Hematopoietic multipotent progenitor cell treated with erythropoietin and hydrocortisone succinate and interleukin-3 and kit ligand, for 6 days (in vitro differentiated cells): ENCODE data around the gene CD226.

Experiments used
- DNase-seq: peaks from one replicate; pipeline ENCODE4 v3.0.0-alpha.2; 2015

Gene CD226

DNA sequence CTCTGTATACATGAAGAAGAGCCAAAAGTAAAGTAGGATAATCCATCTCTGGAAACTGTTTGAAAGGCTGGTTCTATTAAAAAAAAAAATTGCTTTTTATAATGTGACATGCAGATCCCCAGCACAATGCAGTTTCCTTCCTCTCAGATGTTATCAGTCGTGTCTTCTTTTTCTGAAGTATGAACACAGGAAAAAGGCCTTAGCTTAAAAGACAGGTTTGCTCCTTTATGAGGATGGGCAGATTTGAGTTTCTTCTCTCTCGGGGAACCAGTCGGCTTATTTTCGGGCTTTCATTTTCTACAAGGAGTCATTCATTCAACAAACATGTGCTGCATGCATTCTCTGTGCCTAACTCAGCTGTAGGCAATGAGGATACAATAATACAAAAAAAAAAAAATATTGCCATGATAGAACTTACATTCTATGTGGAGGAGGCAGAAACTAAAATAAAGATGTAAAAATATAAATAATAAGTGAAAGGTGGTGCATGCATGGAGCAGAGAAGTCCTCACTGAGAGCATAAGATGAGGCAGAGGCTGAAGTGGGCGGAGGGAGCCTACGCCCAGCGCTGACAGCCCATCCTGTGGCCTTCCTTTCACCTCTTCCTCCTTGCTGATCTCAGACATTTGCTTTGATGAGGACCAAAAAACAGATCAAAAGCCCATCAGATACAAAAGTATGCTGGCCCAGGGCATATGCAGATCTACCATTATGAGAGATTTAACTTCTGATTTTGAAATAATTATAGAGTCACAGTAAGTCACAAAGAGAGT, at the start of gene CD226:
Gene CD226, minus strand, starts transcription at position 513 of the 773 bp plus-strand sequence. Its CDS starts 467 bp downstream, at position 46.
- DNase-seq, result peak; percentile 32

DNA sequence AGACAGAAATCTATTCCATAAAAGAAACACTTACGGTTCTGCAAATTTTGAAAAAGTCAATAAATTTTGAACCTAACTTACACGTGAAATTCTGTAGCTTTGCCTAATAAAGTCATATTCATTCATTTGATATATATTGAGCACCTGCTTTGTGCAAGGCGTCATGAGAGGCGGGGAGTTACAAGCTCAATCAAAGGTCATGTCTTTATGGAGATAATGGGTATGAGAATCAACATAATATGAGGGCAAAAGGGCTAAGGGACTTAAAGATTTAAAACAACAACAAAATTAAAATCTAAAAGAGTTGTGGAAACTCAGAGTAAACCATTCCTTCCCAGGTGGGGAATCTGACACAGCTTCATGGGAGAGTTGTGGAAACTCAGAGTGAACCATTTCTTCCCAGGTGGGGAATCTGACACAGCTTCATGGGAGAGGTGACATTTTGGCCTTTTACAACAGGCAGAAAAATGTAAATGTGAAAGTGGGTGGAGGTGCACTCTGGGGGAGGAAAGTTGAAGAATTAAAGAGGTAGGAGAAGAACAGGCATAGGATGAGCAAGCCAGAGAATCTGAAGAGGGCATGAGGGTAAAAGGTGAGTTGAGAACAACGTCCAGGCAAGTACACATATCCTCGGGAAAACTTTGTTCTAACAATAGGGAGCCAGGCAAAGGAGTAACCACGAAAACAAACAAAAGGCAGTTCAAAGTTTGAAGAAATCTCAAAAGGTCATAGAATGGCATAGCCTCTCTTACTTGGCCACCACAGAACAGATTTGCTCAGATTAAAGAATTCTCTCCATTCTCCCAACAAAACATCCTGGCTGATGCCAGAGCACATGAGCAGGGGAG, 49.5 kb upstream of the CD226 start:
- no peak for DNase-seq

DNA sequence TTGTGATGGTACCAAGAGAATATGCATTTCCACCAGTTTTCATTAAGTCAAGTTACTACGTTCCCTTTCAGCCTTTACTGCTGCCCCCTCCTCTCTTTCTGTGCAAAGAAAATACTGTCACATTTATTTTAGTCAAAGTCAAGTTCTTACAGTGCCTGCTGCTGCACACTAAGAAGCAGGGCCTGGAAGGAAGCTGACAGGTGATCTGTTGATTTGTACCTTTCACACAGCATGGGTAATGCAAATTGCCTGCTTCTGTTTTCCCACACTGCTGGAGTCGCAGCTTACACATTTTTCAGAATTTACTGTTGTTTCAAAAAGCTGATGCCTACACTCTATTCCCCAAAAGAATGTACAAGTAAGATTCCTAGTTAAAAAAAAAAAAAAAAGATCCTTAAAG, 48.7 kb upstream of the CD226 start:
- DNase-seq, result no peak

DNA sequence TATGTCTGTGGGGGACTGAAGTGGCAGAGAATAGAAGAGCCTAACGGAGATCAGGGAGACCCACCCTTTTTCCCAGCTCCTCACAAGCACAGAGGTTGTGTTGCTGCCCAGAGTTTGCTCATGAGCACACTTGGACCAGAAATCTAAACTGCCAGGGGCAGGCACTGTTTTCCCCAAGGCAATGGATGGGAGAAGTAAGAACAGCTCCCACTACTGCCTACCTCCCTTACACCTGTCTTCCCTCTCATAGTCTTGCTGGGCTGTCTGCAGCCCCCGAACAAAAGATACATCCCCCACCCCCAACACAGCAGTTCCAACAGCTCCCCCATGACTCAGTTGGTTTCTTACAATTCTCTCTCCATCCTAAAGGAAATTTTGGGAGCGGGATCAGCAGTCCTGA, 48.1 kb upstream of the CD226 start:
- DNase-seq, result no peak

DNA sequence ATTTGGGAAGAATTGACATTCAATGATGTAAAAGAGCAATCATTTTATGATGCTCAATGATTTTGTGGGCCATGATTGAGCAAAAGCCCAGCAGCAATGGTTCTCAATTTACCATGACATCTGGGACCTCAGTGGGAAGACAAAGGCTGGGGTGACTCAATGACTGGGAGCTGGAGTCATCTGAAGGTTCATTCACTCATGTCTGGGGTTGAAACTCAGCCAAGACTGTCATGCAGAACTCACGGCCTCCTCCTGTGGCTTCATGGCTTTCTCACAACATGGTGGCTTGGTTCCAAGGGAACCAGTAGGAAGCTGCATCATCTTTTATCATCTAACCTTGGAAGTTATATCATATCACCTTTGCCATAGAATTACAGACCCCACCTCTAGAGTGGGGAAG, 45.1 kb upstream of the CD226 start:
- DNase-seq, result no peak

GRCh38 chr18:69987870-69988269, 40.2 kb upstream of the CD226 start:
- DNase-seq, result no peak

- DNase-seq, result no peak
Observed at GRCh38 chr18:69985239-69985638, 37.6 kb upstream of the CD226 start.

GRCh38 chr18:69982417-69982816, 34.7 kb upstream of the CD226 start:
- DNase-seq, result no peak

DNA sequence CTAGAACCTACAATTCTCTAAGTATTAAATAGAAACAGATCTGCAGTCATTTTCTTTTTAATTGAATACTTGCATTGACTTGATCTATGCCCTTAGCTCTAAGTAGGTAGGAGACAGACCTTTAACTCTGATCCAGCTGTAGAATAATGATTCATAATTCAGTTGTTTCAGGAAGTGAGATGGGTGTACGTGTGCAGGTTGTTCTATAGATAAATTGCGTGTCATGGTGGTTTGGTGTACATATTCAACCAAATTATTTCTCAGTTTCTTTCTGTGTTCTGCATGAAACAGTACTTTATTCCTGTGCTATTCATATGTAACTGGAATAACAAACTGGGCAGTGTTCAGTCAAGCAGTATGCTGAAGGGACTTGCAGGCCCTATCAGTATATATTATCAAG, 34.3 kb upstream of the CD226 start:
- DNase-seq, result peak; percentile 22

- DNase-seq, result no peak
Observed at GRCh38 chr18:69980982-69981804, 33.5 kb upstream of the CD226 start.

GRCh38 chr18:69980509-69980908, 32.8 kb upstream of the CD226 start:
- peak; percentile 57 for DNase-seq

DNA sequence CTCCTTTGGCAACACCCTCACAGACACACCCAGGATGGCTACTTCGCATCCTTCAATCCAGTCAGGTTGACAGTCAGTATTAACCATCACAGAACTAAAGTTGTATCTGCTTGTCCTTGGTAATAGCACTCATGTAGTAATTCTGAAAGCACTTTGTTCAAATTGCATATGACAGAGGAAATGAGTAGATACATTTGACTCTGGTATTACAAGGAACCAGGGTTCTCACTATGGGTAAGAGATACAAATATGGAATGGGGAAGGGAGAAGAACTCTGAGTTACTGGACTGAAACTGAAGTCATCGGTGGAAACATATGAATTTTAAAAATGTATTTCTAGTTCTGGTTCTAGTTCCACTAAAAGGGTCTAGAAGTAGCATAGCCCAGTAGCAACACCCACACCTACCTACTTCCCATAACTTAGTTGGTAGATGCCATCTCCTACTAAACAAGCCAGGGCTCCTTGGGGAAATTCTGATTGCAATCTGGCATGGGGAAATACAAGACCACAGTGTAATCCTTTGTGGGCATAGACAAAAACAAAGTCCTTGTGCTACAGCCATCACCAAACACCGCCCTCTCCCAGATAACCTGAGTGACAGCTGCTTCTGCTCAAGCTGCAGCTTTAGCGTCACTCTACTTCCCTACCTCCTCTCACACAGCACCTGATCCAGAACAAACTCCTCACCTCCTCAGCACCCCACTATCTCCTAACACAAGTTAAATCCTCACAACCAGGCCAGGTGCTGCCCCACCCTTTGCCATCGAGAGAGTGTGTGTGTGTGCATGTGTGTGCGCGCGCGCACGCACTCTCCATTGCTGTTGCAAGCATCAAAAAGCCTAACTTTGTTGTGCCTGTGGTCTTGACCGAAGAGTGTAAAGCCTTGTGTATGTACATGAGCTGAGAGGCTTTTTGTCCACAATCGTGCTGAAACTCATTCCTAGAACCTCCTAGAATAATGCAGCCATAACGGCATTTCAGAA, 31.4 kb upstream of the CD226 start:
- DNase-seq, result no peak

DNA sequence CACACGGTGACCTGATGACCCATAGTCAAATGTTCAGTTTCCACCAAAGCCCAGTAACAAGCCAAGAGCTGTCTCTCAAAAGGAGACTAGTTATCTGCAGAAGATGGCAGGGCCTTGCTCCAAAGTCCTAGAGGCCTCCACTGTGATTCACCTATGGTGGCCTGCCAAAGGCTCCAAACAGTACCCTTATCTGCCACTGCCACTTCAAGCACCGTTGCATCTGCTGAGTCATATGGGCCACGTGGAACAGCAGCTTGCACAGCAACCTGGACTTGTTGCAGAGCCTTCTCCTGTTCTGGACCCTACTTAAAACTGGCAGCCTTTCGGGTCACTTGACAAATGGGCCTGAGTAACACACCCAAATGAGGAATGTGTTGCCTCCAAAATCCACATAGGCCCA, 27.6 kb upstream of the CD226 start:
- DNase-seq, result peak; percentile 42

GRCh38 chr18:69974365-69974764, 26.7 kb upstream of the CD226 start:
- DNase-seq, result no peak

- DNase-seq, result no peak
Observed at GRCh38 chr18:69969491-69969890, 21.8 kb upstream of the CD226 start.

DNA sequence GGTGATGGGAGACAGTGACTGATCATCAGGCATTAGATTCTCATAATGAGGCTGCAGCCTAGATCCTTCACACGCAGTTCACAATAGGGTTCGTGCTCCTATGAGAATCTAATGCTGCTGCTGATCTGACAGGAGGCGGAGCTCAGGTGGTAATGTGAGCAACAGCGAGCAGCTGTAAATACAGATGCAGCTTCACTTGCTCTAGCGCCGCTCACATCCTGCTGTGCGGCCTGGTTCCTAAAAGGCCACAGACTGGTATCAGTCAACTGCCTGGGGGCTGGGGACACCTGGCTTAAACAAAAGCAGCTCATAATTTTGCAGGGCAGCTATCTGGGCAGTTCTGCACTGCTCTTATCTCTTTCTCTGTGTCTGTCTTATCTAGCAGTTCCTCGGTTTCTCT, 20.4 kb upstream of the CD226 start:
- DNase-seq, result no peak

DNA sequence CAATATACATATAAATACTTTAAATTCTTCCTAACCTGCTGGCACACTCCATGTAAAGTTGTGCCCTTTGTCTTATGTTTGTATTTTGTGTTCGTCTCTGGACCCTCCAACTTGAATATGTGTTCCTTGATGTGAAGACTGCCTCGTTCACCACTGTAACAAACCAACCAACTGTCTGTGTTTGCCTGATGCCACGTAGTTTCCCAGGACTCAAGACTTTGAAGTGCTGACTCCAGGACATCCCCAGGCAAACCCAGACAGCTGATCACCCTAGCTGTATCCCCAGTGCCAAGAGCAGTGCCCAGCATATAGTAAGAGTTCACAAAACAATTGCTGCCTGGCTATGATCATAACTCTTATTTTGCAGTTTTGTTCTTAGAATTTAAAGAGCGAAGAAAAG, 15.5 kb upstream of the CD226 start:
- DNase-seq, result no peak

DNA sequence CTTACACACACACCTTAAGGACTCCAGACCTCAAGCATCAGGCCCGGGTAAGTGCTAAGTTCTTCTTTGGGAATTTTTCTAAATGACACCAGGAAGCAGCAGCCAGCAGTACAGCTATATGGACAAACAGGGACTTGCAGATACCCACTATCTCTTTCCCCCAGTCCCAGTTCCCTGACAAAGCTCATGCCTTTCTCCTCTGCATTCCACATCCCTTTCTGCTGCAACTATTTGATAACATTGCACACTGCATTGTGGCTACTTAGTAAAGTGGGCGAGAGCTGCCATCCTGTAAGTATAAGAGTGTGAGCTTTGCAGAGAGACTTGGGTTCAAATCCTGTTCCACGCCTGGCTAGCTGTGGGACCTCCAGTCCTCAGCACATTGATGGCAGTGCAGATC, 14.0 kb upstream of the CD226 start:
- peak; percentile 28 for DNase-seq

DNA sequence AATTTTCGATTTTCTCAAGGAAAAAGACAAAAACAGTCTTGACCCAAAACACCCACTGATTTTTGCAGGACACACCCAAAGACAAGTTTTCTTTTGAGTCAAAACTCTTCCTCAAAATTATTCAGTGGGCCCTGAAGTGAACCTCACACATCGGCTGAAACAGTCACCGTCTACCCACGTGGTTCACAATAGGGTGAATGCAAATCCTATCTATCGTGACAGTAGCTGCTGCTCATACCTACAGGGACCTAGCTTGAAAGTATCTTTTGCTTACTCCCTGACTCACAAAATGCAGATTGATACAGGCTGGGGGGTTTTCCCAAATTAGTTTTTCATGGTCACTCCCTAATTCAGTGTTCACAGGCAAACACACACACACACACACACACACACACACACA, 10.7 kb upstream of the CD226 start:
- DNase-seq, result no peak

DNA sequence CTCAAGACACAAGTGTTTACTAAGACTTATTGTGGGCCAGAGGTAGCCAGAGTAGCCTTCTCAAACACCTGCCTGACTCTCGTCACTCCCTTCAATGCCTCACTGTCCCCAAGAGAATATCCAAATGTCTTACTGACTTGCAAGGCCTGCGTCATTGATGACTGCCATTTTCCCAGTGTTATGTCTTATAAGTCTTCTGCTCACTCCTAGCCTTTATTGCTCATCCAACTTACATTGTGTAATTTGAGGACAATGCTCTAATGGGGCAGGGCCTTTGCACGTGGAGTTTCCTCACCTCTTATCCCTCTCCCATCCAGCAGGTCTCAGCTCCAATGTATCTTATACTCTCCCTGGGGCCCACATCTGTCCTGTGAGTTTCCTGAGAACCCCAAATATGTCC, 10.1 kb upstream of the CD226 start:
- DNase-seq, result no peak

DNA sequence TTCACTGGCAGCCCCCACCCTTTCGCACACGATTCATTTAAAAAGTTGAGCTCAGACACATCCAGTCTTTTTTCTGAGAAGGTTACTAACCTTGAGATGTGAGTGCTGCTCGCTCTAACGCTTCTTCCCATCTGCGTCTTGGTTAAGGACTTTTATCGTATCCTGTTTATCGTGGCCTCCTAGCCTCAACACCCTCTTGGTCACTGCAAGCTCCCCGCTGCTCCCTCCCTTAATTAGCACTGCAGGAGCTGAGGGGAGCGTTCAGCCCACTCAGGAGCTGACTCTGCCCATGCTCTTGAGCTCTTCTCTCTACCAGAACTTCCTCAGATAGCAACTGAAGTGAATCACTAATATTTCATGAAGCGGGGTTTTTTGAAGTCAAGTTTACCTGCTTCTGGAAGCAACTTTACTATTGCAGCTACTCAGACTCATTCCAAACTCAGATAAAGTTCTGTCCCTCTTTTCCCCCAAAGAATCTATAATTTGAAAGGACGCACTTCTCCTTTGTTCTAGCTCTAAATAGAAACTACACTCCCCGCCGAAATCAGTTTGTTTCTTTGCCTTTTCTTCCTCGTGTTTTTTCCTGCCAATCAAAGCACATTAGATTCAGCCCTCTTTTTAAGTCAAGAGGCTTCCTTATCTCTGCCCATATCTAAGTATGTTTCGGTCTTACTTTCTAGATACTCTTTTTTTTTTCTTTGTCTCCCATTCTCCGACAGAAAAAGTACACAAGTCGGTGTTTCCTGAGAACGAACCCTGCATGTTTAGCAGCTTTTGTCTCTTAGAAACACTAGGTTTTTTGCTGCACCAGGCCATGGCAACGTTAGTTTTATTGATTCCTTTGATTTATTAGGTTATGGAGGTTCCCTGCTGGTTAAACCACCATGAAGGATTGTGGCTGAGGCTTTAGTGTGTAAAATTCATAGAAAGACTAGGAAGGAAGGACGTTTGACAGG, 9.3 kb upstream of the CD226 start:
- DNase-seq, result no peak
